Measurements from ENCODE around the gene MRPL24. TPM values are rescaled to one million over a fixed set of nuclear protein-coding genes. Genes with fewer than 3 reads are reported as not detected.

MRPL24 gene
- total and polyA plus RNA-seq, 2 of the 13 experiments (the other 11 are each of a cell fraction or from before 2014, with no cell fraction given): 38.1 to 42.9 TPM

- TF ChIP-seq HIC2 (CRISPR knock-in tag; IDR thresholded peaks at IDR 0.05; ENCODE audit: low read depth): 0 out of 2 replicates have a peak, but pooled peaks have one; percentile 18
- TF ChIP-seq ARID3A (IDR thresholded peaks at IDR 0.05; ENCODE audit: low read depth, low read length): no peak
- peak; percentile 60 for TF ChIP-seq GABPB1 (CRISPR knock-in tag; IDR thresholded peaks at IDR 0.05)
- TF ChIP-seq ZNF230 (CRISPR knock-in tag; IDR thresholded peaks at IDR 0.05): no peak
- TF ChIP-seq ZNF44 (CRISPR knock-in tag; IDR thresholded peaks at IDR 0.05): no peak
- TF ChIP-seq ZNF24 (IDR thresholded peaks at IDR 0.05): no peak
- no peak for TF ChIP-seq NBN (conservative IDR thresholded peaks at IDR 0.05)
- TF ChIP-seq ZNF274 (CRISPR knock-in tag; IDR thresholded peaks at IDR 0.05): 0 out of 2 replicates have a peak, but pooled peaks have one; percentile 37
- TF ChIP-seq E2F5 (CRISPR knock-in tag; conservative IDR thresholded peaks at IDR 0.05): no peak
- TF ChIP-seq KLF16 (CRISPR knock-in tag; IDR thresholded peaks at IDR 0.05): peak in 1 of 2 experiments; percentile 9; a peak in 1 of 4 replicates
- TF ChIP-seq AHDC1 (CRISPR knock-in tag; IDR thresholded peaks at IDR 0.05; ENCODE audit: borderline replicate concordance): no peak
- no peak for TF ChIP-seq ZNF430 (CRISPR knock-in tag; IDR thresholded peaks at IDR 0.05)
- no peak for TF ChIP-seq MYNN (CRISPR knock-in tag; IDR thresholded peaks at IDR 0.05; ENCODE audit: low read depth)
- no peak for TF ChIP-seq ZNF713 (CRISPR knock-in tag; IDR thresholded peaks at IDR 0.05)
- no peak for TF ChIP-seq MXD4 (CRISPR knock-in tag; IDR thresholded peaks at IDR 0.05)
- no peak for TF ChIP-seq ZBTB4 (CRISPR knock-in tag; IDR thresholded peaks at IDR 0.05; ENCODE audit: borderline replicate concordance)
- no peak for TF ChIP-seq CBX1 (IDR thresholded peaks at IDR 0.05; ENCODE audit: low read depth)
Measured at GRCh38 chr1:156725683-156726280, 15.1 kb downstream of the MRPL24 start (continued).

Measured in HepG2 (cell line).